GM12873 (cell line): ENCODE data around the gene TYW3.

Experiments
- TF ChIP-seq, protein P1 (sequence below): IDR thresholded peaks from 2 replicates; pipeline ENCODE4 v1.5.1; 2012; ENCODE audit warnings: low read depth, mild to moderate bottlenecking, moderate library complexity, low read length, control low read depth; ENCODE audit not compliant: insufficient read depth; ENCODE audit errors: missing control alignments

TYW3 gene

DNA sequence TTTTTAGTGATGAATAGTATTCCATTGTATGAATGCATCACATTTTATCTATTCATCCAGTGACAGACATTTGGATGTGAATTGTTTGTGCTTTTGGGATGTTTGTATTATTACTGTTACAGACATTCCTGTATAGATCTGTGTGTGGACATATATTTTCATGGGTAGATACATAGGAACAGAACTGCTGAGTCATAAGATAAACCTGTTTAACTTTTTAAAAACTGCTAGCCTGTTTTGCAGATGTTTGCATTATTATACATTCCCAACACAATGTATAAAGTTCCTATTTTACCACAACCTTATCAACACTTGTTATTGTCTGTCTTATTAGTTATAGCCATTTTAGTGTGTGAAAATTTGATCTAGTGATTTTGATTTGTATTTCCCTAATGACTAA, 46.8 kb downstream of the TYW3 start:
- TF ChIP-seq, protein P1, sequence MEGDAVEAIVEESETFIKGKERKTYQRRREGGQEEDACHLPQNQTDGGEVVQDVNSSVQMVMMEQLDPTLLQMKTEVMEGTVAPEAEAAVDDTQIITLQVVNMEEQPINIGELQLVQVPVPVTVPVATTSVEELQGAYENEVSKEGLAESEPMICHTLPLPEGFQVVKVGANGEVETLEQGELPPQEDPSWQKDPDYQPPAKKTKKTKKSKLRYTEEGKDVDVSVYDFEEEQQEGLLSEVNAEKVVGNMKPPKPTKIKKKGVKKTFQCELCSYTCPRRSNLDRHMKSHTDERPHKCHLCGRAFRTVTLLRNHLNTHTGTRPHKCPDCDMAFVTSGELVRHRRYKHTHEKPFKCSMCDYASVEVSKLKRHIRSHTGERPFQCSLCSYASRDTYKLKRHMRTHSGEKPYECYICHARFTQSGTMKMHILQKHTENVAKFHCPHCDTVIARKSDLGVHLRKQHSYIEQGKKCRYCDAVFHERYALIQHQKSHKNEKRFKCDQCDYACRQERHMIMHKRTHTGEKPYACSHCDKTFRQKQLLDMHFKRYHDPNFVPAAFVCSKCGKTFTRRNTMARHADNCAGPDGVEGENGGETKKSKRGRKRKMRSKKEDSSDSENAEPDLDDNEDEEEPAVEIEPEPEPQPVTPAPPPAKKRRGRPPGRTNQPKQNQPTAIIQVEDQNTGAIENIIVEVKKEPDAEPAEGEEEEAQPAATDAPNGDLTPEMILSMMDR, result no peak

DNA sequence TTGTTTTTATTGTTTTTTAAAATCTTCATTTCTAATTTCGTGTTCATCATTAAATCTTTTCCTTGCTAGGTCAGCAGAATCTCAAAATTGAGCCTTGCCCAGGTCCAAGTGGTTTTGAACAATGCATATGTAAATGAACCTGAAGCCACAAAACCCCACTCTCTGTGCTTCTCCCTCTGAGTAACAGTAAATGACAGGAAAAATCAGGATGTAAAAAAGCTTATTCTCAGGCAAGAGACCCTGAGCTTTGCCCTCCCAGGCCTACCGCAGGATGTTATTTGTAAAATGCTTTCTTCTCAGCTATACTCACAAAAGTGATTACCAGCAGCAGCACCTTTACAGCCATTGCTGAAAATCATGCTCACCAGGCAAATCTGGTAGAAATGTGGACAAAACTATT, 47.6 kb downstream of the TYW3 start:
- TF ChIP-seq, protein P1, result no peak

DNA sequence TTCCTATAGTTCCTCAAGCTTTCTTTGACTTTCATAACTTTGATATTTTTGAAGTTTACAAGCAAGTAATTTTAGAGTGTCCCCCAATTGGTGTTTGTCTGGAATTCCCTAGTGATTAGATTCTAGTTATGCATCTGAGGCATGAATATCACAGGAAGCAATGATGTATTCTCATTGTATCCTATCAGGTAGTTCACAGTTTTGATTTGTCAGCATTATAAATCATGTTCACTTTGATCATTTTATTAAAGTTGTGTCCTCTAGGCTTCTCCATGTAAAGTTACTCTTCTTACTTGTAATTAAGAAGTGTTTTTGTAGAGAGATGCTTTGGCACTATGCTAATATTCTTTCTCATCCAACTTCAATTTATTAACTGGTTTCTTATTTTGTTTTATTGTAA, 53.0 kb downstream of the TYW3 start:
- TF ChIP-seq, protein P1, result no peak

DNA sequence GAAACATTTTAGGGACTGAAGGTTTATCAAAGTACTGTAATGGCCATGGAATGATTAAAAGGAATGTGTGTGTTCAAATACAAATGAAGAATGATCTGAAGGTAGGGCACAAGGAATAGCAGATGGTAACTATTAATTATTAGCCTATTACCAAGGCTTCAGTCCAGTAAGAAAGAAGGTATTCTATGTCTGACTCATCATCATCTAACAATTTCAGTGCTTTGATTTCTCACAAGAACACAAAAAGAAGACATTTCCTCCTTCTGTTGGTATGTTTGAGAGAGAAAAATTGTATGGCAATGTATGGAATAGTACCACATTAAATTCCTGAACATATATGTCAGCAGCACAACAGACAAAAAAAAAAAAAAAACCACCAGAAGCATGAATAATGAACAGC, 57.5 kb downstream of the TYW3 start:
- TF ChIP-seq, protein P1, result no peak

DNA sequence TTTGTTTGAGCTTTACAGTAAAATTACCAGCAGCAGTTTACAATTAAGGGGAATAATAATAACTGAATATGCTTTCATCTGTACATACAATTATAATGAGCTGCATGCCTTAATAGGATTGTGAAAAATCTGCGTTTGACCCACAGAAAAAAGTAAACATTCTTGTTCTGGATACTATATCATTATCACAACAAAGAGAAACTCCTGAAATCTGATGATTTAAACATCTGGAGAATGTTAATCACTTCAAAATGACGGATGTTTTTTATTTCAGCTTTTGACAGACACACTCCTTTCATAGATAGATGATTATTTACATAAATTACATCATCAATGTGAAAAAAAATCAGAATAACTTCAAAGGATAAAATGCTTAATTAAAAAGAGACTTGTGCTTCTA, 58.5 kb downstream of the TYW3 start:
- TF ChIP-seq, protein P1, result no peak

DNA sequence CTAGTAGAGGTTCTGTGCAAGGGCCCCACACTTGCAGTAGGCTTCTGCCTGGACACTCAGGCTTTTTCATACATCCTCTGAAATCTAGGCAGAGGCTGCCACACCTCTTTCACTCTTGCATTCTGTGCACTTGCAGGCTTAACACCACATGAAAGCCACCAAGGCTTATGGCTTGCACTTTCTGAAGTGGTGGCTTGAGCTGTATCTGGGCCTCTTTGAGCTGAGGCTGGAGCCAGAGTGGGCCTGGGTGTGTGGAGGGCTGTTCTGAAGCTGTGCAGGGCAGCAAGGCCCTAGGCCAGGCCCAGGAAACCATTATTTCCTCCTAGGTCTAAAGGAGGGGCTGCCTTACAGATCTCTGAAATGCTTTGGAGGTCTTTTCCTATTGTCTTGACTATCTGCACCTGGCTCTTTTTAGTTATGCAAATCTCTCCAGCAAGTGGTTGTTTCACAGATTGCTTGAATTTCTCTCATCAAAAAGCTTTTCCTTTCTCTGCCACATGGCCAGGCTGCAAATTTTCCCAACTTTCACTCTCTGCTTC, 66.2 kb downstream of the TYW3 start:
- TF ChIP-seq, protein P1, result no peak

DNA sequence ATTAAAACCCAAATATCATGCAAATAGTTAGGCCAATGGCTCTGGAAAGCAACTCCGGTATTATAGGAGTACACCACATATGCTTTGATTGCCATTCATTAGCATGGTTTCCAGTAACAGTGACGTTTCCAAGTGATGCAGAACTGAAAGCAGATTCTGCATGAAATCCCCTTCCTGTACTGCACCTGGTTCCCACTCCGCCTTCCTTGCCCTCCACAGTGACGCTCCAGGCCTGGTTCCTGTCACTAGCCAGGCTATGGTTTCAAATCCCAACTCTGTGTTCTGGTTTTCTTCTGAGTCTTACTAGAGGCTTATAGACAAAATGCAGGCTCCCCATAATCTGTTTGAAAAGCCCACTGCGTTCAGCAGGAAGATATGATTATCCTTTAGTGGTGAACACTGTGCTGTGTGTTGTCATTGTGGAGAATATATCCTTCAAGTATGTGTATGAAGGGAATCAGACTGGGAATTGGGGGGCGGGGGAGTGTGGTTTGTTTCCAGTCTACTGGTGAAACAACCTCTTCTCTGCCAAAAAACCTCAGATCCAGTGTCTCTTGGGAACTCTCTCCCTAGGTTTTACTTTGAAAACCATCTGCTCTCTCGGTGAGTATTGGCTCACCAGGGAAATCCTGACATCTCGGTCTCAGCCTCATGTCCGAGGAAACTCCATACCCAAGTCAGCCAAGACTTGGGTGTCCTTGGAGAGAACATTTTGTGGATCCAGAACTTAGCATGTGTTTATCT, 78.7 kb downstream of the TYW3 start:
- TF ChIP-seq, protein P1, result no peak

DNA sequence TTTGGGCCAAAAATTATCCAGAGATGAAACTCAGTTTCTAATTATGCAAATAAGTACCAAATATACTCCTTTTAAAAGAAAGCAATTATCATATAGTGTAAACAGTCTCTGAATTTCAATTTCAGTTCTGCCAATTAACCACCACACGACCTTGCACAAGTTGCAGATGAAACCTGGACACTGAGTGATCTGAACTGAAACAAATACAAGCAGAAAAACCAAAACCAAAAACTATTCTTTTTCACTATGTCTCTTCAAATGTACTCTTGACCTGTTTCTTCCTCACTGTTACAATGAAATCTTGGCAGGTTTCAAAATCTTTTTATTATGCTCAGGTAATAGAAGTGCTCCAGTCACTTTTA, 79.2 kb downstream of the TYW3 start:
- TF ChIP-seq, protein P1, result no peak
